WTC11 (cell line): ENCODE results near the gene JTB. TPM values are rescaled to one million over a fixed set of nuclear protein-coding genes. Genes with fewer than 3 reads are reported as not detected.

Experiments used
- ATAC-seq: fragments of 200-7000 bp; cut with Tn5 transposase; 2 replicates; pipeline ENCODE4 v1.10.0; 2021; ENCODE audit warnings: mild to moderate bottlenecking, moderate library complexity
- CTCF ChIA-PET: fragments of 300-600 bp; sonication (Branson Sonifier 250); formaldehyde crosslinking; loops from one replicate; lab custom pipeline; 2021; ENCODE audit warnings: antibody characterized with exemption; lab: Charles Lee
- POLR2A ChIA-PET: fragments of 350-600 bp; sonication (Branson Sonifier 250); formaldehyde crosslinking; loops from one replicate; lab custom pipeline; 2021; ENCODE audit warnings: antibody characterized with exemption; lab: Charles Lee
- DNase-seq: peaks from one replicate; pipeline ENCODE4 v3.0.0; 2021; ENCODE audit warnings: low spot score
- H3K27ac Mint-ChIP-seq: 2 replicates; pipeline ENCODE4 v1.8.0; 2021; ENCODE audit warnings: mixed read lengths
- H3K27me3 Mint-ChIP-seq: 2 replicates; pipeline ENCODE4 v1.8.0; 2021; ENCODE audit warnings: low read depth, mild to moderate bottlenecking, moderate library complexity, mixed read lengths
- H3K36me3 Mint-ChIP-seq: 2 replicates; pipeline ENCODE4 v1.8.0; 2021; ENCODE audit warnings: mixed read lengths
- H3K4me1 Mint-ChIP-seq: 2 replicates; pipeline ENCODE4 v1.8.0; 2022; ENCODE audit warnings: mixed read lengths
- H3K4me3 Mint-ChIP-seq: 2 replicates; pipeline ENCODE4 v1.8.0; 2021; ENCODE audit warnings: mild to moderate bottlenecking, moderate library complexity, mixed read lengths
- H3K9me3 Mint-ChIP-seq: 2 replicates; pipeline ENCODE4 v1.8.0; 2021; ENCODE audit warnings: mixed read lengths
- ATF3 ChIP-seq: sonication (generic); formaldehyde crosslinking; conservative IDR thresholded peaks from 2 replicates; pipeline ENCODE4 v1.8.1; 2022; ENCODE audit warnings: mild to moderate bottlenecking, missing genetic modification reagents
- CDX4 ChIP-seq: fragments of 250-450 bp; sonication (Bioruptor Pico); IDR thresholded peaks from 2 replicates; pipeline ENCODE4 v1.9.0; 2021; ENCODE audit warnings: moderate library complexity, mild to moderate bottlenecking, inconsistent platforms, borderline replicate concordance
- CREM ChIP-seq: sonication (generic); formaldehyde crosslinking; IDR thresholded peaks from 2 replicates; pipeline ENCODE4 v1.8.1; 2022; ENCODE audit warnings: mild to moderate bottlenecking, missing genetic modification reagents, moderate library complexity
- CTCF ChIP-seq: fragments of 200-600 bp; IDR thresholded peaks from 2 replicates; pipeline ENCODE4 v1.8.0; 2022; ENCODE audit warnings: antibody characterized with exemption
- E2F1 ChIP-seq: sonication (generic); formaldehyde crosslinking; IDR thresholded peaks from 2 replicates; pipeline ENCODE4 v1.8.0; 2022; ENCODE audit warnings: mild to moderate bottlenecking, missing genetic modification reagents
- E2F4 ChIP-seq: sonication (generic); formaldehyde crosslinking; IDR thresholded peaks from 2 replicates; pipeline ENCODE4 v1.8.1; 2022; ENCODE audit warnings: low read depth, mild to moderate bottlenecking, moderate library complexity, missing genetic modification reagents, borderline replicate concordance
- ESRRA ChIP-seq: sonication (generic); formaldehyde crosslinking; IDR thresholded peaks from 2 replicates; pipeline ENCODE4 v1.8.1; 2022; ENCODE audit warnings: mild to moderate bottlenecking, missing genetic modification reagents, borderline replicate concordance
- ETV6 ChIP-seq: sonication (generic); formaldehyde crosslinking; IDR thresholded peaks from 2 replicates; pipeline ENCODE4 v1.8.1; 2022; ENCODE audit warnings: mild to moderate bottlenecking, missing genetic modification reagents
- GRHL2 ChIP-seq: fragments of 250-450 bp; sonication (Bioruptor Pico); IDR thresholded peaks from 2 replicates; pipeline ENCODE4 v1.8.0; 2022; ENCODE audit warnings: mild to moderate bottlenecking, moderate library complexity; ENCODE audit not compliant: insufficient replicate concordance, severe bottlenecking
- GTF2I ChIP-seq: fragments of 250-450 bp; sonication (Bioruptor Pico); conservative IDR thresholded peaks from 2 replicates; pipeline ENCODE4 v1.4.0; 2021; ENCODE audit warnings: mild to moderate bottlenecking
- IRF2 ChIP-seq: sonication (generic); formaldehyde crosslinking; IDR thresholded peaks from 2 replicates; pipeline ENCODE4 v1.8.0; 2022; ENCODE audit warnings: low read depth, missing genetic modification reagents, borderline replicate concordance
- JAZF1 ChIP-seq: fragments of 250-450 bp; sonication (Bioruptor Pico); IDR thresholded peaks from 2 replicates; pipeline ENCODE4 v1.9.0; 2021; ENCODE audit warnings: moderate library complexity, mild to moderate bottlenecking, inconsistent platforms
- NFYB ChIP-seq: sonication (generic); formaldehyde crosslinking; conservative IDR thresholded peaks from 2 replicates; pipeline ENCODE4 v1.8.0; 2022; ENCODE audit warnings: low read depth, missing genetic modification reagents
- PRRX2 ChIP-seq: fragments of 250-450 bp; sonication (Bioruptor Pico); IDR thresholded peaks from 2 replicates; pipeline ENCODE4 v1.8.0; 2021; ENCODE audit warnings: mild to moderate bottlenecking
- RORB ChIP-seq: fragments of 250-450 bp; sonication (Bioruptor Pico); IDR thresholded peaks from 2 replicates; pipeline ENCODE4 v1.9.0; 2021; ENCODE audit warnings: mild to moderate bottlenecking
- SMAD3 ChIP-seq: sonication (generic); formaldehyde crosslinking; IDR thresholded peaks from 2 replicates; pipeline ENCODE4 v1.8.0; 2022; ENCODE audit warnings: missing genetic modification reagents, mild to moderate bottlenecking, borderline replicate concordance
- SP1 ChIP-seq: sonication (generic); formaldehyde crosslinking; conservative IDR thresholded peaks from 2 replicates; pipeline ENCODE4 v1.8.1; 2022; ENCODE audit warnings: missing genetic modification reagents
- ZNF232 ChIP-seq: sonication (generic); formaldehyde crosslinking; IDR thresholded peaks from 2 replicates; pipeline ENCODE4 v1.8.0; 2022; ENCODE audit warnings: mild to moderate bottlenecking, missing genetic modification reagents
- ZNF425 ChIP-seq: fragments of 250-450 bp; sonication (Bioruptor Pico); conservative IDR thresholded peaks from 2 replicates; pipeline ENCODE4 v1.9.0; 2021; ENCODE audit warnings: mild to moderate bottlenecking
- ZNF512 ChIP-seq: sonication (generic); formaldehyde crosslinking; IDR thresholded peaks from 2 replicates; pipeline ENCODE4 v1.8.1; 2022; ENCODE audit warnings: missing genetic modification reagents, borderline replicate concordance
- total RNA-seq: library from RNA; stranded (reverse); gene quantifications from 3 replicates; pipeline ENCODE4 v1.2.3, GENCODE V29; 2021
- TF ChIP-seq, protein P1 (sequence below): fragments of 250-450 bp; sonication (Bioruptor Pico); IDR thresholded peaks from 2 replicates; pipeline ENCODE4 v1.8.0; 2021; ENCODE audit warnings: mild to moderate bottlenecking

The JTB gene
- total RNA-seq, 1 experiment from 2014 or later = 90.3 TPM

DNA sequence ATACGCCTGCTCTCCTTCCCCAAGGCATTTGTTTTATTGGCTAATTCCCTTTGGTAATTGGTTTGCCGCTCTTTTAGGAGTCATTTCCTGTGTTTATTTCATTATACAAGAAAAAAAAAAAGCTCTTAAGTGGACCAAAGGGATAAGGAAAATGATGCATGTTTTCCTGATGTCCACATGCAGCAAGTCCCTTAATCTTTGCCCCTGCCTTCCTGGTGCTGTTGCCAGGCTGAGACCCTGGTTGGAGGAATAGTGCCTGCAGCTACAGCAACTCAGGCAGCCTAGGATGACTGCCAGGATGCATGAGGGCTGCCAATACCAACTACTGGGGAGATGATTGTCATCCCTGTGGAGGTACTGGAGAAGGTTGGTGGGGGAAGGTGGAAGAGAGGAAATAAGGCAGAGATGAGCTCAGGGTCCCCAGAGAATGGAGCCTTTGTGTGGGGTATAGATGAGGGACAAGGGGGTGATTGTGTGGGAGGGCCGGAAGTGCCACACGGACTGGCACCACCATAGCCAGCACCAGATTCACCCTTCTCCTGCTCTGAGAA, 48.6 kb downstream of the JTB start (continued):
- no peak for TF ChIP-seq E2F1 (CRISPR knock-in tag)
- TF ChIP-seq SMAD3 (CRISPR knock-in tag) = no peak
- no peak for TF ChIP-seq CTCF
- TF ChIP-seq E2F4 = no peak
- no peak for TF ChIP-seq ATF3 (CRISPR knock-in tag)
- no peak for TF ChIP-seq IRF2
- TF ChIP-seq PRRX2 (CRISPR knock-in tag) = no peak
- no peak for TF ChIP-seq ESRRA (CRISPR knock-in tag)
- TF ChIP-seq, protein P1, sequence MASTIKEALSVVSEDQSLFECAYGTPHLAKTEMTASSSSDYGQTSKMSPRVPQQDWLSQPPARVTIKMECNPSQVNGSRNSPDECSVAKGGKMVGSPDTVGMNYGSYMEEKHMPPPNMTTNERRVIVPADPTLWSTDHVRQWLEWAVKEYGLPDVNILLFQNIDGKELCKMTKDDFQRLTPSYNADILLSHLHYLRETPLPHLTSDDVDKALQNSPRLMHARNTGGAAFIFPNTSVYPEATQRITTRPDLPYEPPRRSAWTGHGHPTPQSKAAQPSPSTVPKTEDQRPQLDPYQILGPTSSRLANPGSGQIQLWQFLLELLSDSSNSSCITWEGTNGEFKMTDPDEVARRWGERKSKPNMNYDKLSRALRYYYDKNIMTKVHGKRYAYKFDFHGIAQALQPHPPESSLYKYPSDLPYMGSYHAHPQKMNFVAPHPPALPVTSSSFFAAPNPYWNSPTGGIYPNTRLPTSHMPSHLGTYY (CRISPR knock-in tag) = no peak
- no peak for TF ChIP-seq GTF2I (CRISPR knock-in tag)
- no peak for TF ChIP-seq NFYB (CRISPR knock-in tag)
- TF ChIP-seq JAZF1 (CRISPR knock-in tag) = no peak
- TF ChIP-seq CDX4 (CRISPR knock-in tag) = no peak
- TF ChIP-seq CREM = no peak

DNA sequence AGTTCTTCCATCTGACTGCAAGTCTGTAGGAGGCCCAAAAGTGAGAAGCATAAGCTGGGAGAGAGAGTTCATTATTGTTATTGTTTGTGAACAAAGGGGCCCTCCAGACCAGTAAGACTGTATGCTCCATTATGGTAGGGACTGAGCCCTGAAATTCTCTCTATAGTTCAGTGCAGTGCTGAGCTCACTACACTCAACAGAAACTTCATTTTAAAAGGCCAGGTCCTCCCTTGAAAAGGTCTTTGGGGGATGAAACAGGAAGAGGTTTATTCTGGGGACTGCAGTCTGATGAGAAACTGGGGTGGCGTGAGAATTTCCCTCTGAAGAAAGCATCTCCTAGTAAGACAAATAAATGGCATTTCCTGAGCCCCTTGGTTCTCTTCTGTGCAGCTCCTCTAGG, 49.2 kb downstream of the JTB start:
- CTCF ChIA-PET = interaction anchor here (1.6 kb wide), 1 partner anchor 107 kb away, joined by 3 read pairs; no protein-coding TSS in a partner anchor
- DNase-seq = no peak
- POLR2A ChIA-PET = interaction anchor here (1.2 kb wide), 1 partner anchor 18 kb away, joined by 4 read pairs; no protein-coding TSS in a partner anchor
- ATAC-seq = no peak
- Mint-ChIP-seq H3K27ac (peak overlapping the region; percentile 46), H3K36me3 (peaks cover 9% of the 10 kb centered on the region), H3K27me3 (no peaks in the 10 kb centered on the region), H3K4me3 (no peak overlapping the region), H3K4me1 (peaks cover 3% of the 10 kb centered on the region), H3K9me3 (no peaks in the 10 kb centered on the region)
- no peak for TF ChIP-seq ETV6 (CRISPR knock-in tag)
- TF ChIP-seq JAZF1 (CRISPR knock-in tag) = no peak
- no peak for TF ChIP-seq ZNF512
- no peak for TF ChIP-seq GRHL2 (CRISPR knock-in tag)
- TF ChIP-seq ESRRA (CRISPR knock-in tag) = no peak
- no peak for TF ChIP-seq E2F4
- no peak for TF ChIP-seq ZNF425 (CRISPR knock-in tag)
- TF ChIP-seq ZNF232 (CRISPR knock-in tag) = no peak
- TF ChIP-seq CREM = no peak
- no peak for TF ChIP-seq SP1 (CRISPR knock-in tag)
- no peak for TF ChIP-seq RORB (CRISPR knock-in tag)
- TF ChIP-seq CDX4 (CRISPR knock-in tag) = no peak
